Measurements from ENCODE around the gene EXD3.

- TF ChIP-seq POLR2AphosphoS2 (conservative IDR thresholded peaks at IDR 0.05; ENCODE audit: low read length) (no peak), EP300 (IDR thresholded peaks at IDR 0.05) (no peak), PBX3 (IDR thresholded peaks at IDR 0.05) (no peak), KDM5A (IDR thresholded peaks at IDR 0.05) (no peak), CTCF (IDR thresholded peaks at IDR 0.05) (no peak), HOXB13 (CRISPR knock-in tag; IDR thresholded peaks at IDR 0.05; ENCODE audit: low read depth) (no peak), TP53 (CRISPR knock-in tag; IDR thresholded peaks at IDR 0.05) (no peak)
Observed at GRCh38 chr9:137358126-137358525, 64.8 kb downstream of the EXD3 start.
